Measurements from ENCODE around the gene HS6ST3.

The HS6ST3 gene

GRCh38 chr13:96308568-96308967, 218.7 kb downstream of the HS6ST3 start:
- DNase-seq (ENCODE audit: low read depth): no peak

DNA sequence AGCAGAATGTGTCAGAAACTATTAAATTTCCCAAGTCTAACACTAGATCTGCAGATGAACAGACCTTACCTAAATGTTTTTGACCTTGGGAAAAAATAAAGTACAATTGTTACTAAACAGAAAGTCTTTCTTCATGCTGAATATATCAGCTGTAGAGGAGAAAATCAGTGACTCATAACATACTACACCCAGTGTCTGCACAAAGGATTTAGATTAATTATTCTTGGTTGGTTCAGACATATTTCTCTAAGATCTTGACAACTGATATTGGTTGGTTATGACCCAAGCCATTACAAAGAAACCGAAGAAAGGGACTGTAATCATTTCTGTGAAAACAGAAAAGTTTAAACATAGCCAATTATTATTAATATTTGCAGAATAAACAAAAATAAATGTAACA, 225.1 kb downstream of the HS6ST3 start:
- no peak for DNase-seq (ENCODE audit: low read depth)

GRCh38 chr13:96338030-96338429, 248.1 kb downstream of the HS6ST3 start:
- DNase-seq (ENCODE audit: low read depth): no peak

- DNase-seq (ENCODE audit: low read depth): no peak
Measured at GRCh38 chr13:96342286-96342685, 252.4 kb downstream of the HS6ST3 start.

DNA sequence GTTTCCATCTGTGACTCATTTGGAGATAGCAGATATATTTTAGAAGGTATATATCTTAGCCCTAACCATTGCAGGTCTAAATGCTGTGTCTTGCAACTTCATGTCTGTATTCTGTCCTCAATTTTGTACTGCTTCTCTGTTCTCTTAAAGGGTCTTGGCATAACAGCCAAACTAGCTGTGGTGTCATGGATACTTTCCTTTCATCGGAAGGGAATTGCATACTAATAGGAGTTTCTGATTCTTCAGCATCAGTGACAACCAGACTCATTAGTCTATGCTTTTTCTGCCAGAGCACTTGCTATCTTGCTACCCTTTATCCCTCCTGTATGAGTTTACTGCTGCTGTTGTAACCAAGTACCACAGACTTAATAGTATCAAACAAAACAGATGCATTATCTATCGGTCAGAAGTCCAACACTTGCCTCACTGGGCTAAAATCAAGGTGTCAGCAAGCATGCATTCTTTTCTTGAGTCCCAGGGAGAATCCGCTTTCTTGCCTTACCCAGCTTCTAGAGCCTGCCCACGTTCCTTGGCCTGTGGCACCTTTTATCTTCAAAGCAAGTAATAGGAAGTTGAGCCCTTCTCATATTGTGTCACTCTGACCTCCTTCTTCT, 253.1 kb downstream of the HS6ST3 start:
- no peak for DNase-seq (ENCODE audit: low read depth)

GRCh38 chr13:96346921-96347320, 257.0 kb downstream of the HS6ST3 start:
- DNase-seq (ENCODE audit: low read depth): no peak

DNA sequence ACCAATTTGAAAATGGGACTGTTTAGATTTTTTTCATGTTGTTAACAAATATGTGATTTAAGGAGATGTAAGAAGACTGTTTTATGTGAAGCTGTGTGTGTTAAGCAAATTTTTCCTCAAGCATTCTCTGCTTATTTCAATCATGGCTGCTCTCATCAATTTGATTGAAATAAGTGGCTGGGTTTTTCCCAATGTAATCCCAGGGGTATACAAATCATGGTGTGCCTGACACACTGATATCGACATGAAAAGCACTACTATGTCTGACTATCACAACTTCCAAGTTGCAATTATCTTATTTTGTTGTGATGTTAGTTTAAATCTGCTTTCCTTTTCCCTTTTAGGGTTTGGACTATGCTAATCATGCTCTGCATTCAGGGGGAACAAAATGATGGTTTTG, 283.7 kb downstream of the HS6ST3 start:
- no peak for DNase-seq (ENCODE audit: low read depth)

GRCh38 chr13:96377835-96378234, 287.9 kb downstream of the HS6ST3 start:
- DNase-seq (ENCODE audit: low read depth): no peak

DNA sequence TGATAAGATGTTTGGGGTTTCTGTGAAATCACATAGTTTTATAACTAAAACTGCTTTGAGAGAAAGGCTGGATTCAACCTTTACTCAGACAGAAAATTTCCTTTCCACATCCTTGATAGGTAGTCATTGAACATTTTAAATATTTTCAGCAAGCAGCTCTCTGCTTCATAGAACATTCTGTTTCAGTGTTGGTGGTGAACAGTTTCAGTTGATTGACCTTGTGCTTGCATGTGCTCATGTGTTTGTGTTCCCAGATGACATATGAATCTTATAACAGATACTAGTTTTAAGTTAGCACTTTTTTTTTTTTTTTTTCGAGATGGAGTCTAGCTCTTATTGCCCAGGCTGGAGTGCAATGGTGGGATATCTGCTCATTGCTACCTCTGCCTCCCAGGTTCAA, 290.1 kb downstream of the HS6ST3 start:
- DNase-seq (ENCODE audit: low read depth): no peak

DNA sequence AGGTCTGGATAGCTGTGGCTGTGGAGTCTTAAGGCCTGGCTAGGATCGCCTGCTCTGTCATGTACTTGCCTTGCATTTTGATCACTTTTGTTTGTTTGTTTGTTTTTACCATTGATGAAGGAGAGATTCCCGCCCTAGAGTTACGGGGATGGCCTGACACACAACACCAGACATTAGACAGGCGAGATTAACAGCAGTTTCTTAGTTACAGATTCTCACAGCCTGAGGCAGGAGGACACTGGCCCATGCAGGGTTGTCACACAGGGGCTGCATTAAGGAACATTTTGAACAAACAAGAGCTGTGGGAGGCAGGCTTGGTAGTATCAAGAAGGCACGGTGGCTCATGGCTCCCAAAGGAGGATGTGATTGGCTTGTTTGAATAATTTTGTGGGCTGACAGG, 291.8 kb downstream of the HS6ST3 start:
- DNase-seq (ENCODE audit: low read depth): no peak

- no peak for DNase-seq (ENCODE audit: low read depth)
Measured at GRCh38 chr13:96388598-96388997, 298.7 kb downstream of the HS6ST3 start.

GRCh38 chr13:96391606-96392005, 301.7 kb downstream of the HS6ST3 start:
- DNase-seq (ENCODE audit: low read depth): no peak

- DNase-seq (ENCODE audit: low read depth): no peak
Measured at GRCh38 chr13:96397807-96398206, 307.9 kb downstream of the HS6ST3 start.

- no peak for DNase-seq (ENCODE audit: low read depth)
Measured at GRCh38 chr13:96398486-96398885, 308.6 kb downstream of the HS6ST3 start.

DNA sequence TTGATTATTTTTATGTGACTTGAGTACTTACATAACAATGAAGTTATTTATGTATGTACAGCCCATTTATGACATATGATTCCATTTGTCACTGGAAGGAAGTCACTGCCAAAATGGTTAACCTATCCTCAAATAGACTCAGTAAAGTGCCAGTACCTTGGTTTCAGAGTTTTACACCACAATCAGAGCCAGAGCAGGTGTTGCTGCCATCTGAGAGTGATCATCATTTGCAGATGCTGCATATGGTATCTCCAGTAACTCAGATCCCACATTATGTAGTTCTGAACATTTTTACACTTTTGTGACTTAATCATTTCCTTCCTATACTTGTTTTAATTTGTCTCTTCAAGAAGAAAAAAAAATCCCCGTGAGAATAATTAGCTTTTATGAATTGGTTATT, 313.3 kb downstream of the HS6ST3 start:
- no peak for DNase-seq (ENCODE audit: low read depth)

DNA sequence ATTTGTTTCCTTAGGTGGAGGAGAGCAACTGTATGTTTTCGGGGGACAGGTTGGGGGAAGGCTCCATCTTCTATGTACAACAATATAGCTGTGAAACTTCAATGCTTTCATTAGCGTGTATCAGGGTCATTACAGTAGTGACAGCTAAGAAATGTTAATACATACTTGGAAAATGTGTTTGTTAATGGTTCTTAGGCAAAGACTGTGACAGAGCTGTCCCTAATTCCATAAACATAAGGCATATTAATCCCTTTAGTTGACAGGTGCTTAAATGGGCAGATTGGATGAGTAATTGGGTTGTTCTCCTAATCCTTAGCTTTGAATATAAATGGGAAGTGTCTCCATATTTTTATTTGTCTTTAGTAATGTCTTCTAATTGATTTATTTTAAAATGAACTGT, 313.7 kb downstream of the HS6ST3 start:
- no peak for DNase-seq (ENCODE audit: low read depth)

GRCh38 chr13:96415831-96416385, 326.0 kb downstream of the HS6ST3 start:
- DNase-seq (ENCODE audit: low read depth): no peak

- DNase-seq (ENCODE audit: low read depth): no peak
Measured at GRCh38 chr13:96417939-96418685, 328.2 kb downstream of the HS6ST3 start.

- no peak for DNase-seq (ENCODE audit: low read depth)
Measured at GRCh38 chr13:96421314-96421713, 331.4 kb downstream of the HS6ST3 start.

DNA sequence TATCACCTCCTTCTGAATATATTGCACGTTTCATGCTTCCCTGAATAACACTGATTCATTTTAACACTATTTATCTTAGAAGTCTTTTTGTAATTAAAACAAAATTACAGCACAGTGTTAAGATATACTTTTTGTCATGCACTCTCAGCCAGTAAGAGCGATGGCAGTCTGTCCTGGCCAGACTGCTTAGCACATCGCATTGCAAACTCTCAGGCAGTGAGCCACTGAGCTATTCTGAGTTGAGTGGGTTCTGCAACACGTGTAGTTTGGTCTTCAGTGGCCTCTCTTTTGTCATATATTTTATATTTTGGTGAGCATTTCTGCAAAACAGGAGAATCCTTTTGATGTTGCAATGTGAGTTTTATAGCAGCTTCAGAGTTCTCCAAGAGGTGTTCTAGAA, 332.1 kb downstream of the HS6ST3 start:
- no peak for DNase-seq (ENCODE audit: low read depth)

DNA sequence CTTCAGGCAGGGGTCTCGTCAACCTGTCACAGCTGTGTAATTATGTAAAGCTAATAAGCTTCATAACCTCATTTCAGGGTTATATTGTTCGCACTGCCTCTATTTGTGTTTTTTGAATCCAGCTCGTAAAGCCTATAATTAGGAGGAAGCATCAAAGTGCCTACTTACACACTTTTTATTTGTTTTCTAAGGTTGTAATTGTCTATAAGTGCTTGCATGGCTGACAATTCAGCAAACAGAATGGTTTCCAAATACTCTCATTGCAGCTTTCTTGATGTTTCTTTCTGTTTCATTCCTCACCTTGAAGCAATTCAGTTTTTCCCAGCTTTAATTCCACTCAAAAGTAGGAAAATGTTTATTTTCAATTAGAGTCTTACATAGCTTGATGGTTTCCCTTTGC, 336.3 kb downstream of the HS6ST3 start:
- no peak for DNase-seq (ENCODE audit: low read depth)

DNA sequence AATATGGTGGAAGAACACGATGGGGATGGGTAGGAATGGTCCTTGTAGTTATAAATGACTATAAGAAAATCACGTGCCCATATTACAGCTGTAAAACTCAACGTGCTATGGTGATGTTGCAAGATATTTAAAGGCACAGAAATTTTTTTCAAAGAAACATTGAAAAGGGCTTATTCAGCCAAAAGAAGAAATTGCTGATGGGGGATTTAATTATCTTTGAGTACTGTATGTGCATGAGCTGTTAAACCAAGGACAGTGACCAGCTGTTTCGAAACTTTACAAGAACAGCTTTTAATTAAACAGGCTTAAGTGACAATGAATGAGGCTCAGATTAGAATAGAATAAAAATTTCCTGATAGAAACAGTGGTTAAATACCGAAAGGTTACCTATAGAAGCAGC, 339.0 kb downstream of the HS6ST3 start:
- DNase-seq (ENCODE audit: low read depth): no peak

DNA sequence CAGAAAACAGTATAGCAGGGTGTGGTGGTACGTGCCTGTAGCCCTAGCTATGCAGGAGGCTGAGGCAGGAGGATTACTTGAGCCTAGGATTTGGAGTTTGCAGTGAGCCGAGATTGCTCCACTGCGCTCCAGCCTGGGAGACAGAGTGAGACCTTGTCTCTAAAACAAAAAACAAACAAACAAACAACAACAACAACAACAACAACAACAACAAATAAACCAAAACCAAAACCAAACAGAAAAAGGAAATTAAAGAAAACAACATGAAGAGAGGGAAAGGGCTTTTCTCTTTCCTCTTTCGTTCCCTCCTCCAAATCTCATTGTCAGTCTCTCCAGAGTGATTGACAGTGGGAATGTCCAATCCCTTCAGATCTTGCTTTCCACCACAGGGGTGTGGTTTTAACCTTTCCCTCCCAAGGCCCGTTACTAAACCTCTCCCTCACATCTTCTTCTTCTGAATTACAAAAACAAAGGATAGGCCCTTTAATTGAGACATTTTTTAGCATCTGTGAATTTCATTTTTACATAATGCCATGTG, 341.2 kb downstream of the HS6ST3 start:
- no peak for DNase-seq (ENCODE audit: low read depth)
